ENCODE results near the gene LOXL3.
"Not testable (repeated sequence)": the region's sequence is repeated elsewhere in the genome, so short reads cannot be mapped to it uniquely, and the experiment has no call there.

LOXL3 gene

GRCh38 chr2:74503506-74504475 lies 50.0 kb downstream of the LOXL3 start:
- DNase-seq, result no peak

GRCh38 chr2:74502720-74503505 lies 50.8 kb downstream of the LOXL3 start:
- DNase-seq, result no peak

GRCh38 chr2:74502147-74502719 lies 51.5 kb downstream of the LOXL3 start:
- no peak for DNase-seq

- no peak for DNase-seq
Measured at GRCh38 chr2:74501335-74502071, 52.2 kb downstream of the LOXL3 start.

GRCh38 chr2:74500578-74500946 lies 53.2 kb downstream of the LOXL3 start:
- no peak for DNase-seq

GRCh38 chr2:74499940-74500577 lies 53.7 kb downstream of the LOXL3 start:
- no peak for DNase-seq

- DNase-seq, result no peak
Measured at GRCh38 chr2:74499267-74499939, 54.3 kb downstream of the LOXL3 start, which contains the start of gene LBX2. Gene LBX2 (minus strand): TSS chr2:74499603. CDS start chr2:74499537, 66 bp downstream.

- DNase-seq, result no peak
Measured at GRCh38 chr2:74498500-74499266, 55.1 kb downstream of the LOXL3 start.

GRCh38 chr2:74497777-74498499 lies 55.8 kb downstream of the LOXL3 start:
- no peak for DNase-seq

- DNase-seq, result no peak
Measured at GRCh38 chr2:74496997-74497776, 56.6 kb downstream of the LOXL3 start.

- no peak for DNase-seq
Measured at GRCh38 chr2:74495440-74495839, 58.3 kb downstream of the LOXL3 start.

- DNase-seq, result no peak
Measured at GRCh38 chr2:74493546-74493945, 60.2 kb downstream of the LOXL3 start.

GRCh38 chr2:74491648-74492544 lies 61.8 kb downstream of the LOXL3 start:
- no peak for DNase-seq

- no peak for DNase-seq
Measured at GRCh38 chr2:74489906-74490305, 63.8 kb downstream of the LOXL3 start.

- no peak for DNase-seq
Measured at GRCh38 chr2:74488643-74489481, 64.9 kb downstream of the LOXL3 start.

- no peak for DNase-seq
Measured at GRCh38 chr2:74486141-74486540, 67.6 kb downstream of the LOXL3 start.

GRCh38 chr2:74483675-74484164 lies 70.0 kb downstream of the LOXL3 start:
- not testable (repeated sequence) for DNase-seq

Measured in NCI-H1105 (cell line).